OCI-LY1 (cell line): ENCODE measurements around the gene TNPO2.

Experiments
- H2AFZ ChIP-seq: fragments of 200-600 bp; sonication (generic), shearing (Covaris generic); 2 replicates; pipeline ENCODE4 v1.6.0; 2014; ENCODE audit warnings: antibody characterized with exemption, mild to moderate bottlenecking, low read length
- H3F3A ChIP-seq: fragments of 200-600 bp; sonication (generic), shearing (Covaris generic); 2 replicates; pipeline ENCODE4 v1.6.0; 2014; ENCODE audit warnings: mild to moderate bottlenecking, antibody characterized with exemption, low read length, moderate library complexity; ENCODE audit not compliant: insufficient read depth
- H3K27ac ChIP-seq: fragments of 200-600 bp; sonication (generic); 2 replicates; pipeline ENCODE4 v1.5.1; 2014; ENCODE audit warnings: low read length, mixed run types, mild to moderate bottlenecking, low read depth; ENCODE audit not compliant: poor library complexity, severe bottlenecking
- H3K27me3 ChIP-seq: fragments of 200-600 bp; sonication (generic); 2 replicates; pipeline ENCODE4 v1.6.0; 2014; ENCODE audit warnings: antibody characterized with exemption, mild to moderate bottlenecking, low read length, moderate library complexity; ENCODE audit not compliant: insufficient read depth
- H3K36me3 ChIP-seq: fragments of 200-600 bp; sonication (generic); 2 replicates; pipeline ENCODE4 v1.6.1; 2014; ENCODE audit warnings: mild to moderate bottlenecking, antibody characterized with exemption, low read length, moderate library complexity, mixed read lengths; ENCODE audit not compliant: insufficient read depth
- H3K4me1 ChIP-seq: fragments of 200-600 bp; sonication (generic); 2 replicates; pipeline ENCODE4 v1.5.1; 2014; ENCODE audit warnings: mild to moderate bottlenecking, low read length, moderate library complexity; ENCODE audit not compliant: insufficient read depth, severe bottlenecking
- H3K4me2 ChIP-seq: fragments of 200-600 bp; sonication (generic), shearing (Covaris generic); 2 replicates; pipeline ENCODE4 v1.6.1; 2014; ENCODE audit warnings: low read length
- H3K4me3 ChIP-seq: fragments of 200-600 bp; sonication (generic); 2 replicates; pipeline ENCODE4 v1.5.1; 2014; ENCODE audit warnings: low read length, low read depth, mild to moderate bottlenecking, mixed read lengths; ENCODE audit not compliant: poor library complexity, severe bottlenecking
- H3K79me2 ChIP-seq: fragments of 200-600 bp; shearing (Covaris generic); 2 replicates; pipeline ENCODE4 v1.6.1; 2016; ENCODE audit warnings: mixed run types, low read length, mixed read lengths; ENCODE audit not compliant: insufficient read depth
- H3K9ac ChIP-seq: fragments of 200-600 bp; sonication (generic), shearing (Covaris generic); 2 replicates; pipeline ENCODE4 v1.6.1; 2014; ENCODE audit warnings: mild to moderate bottlenecking, low read length, mixed read lengths
- H3K9me2 ChIP-seq: fragments of 200-600 bp; sonication (generic), shearing (Covaris generic); 2 replicates; pipeline ENCODE4 v1.6.1; 2014; ENCODE audit warnings: low read depth, mild to moderate bottlenecking, low read length, mixed read lengths
- H3K9me3 ChIP-seq: fragments of 200-600 bp; shearing (Covaris generic); 2 replicates; pipeline ENCODE4 v1.6.1; 2014; ENCODE audit warnings: low read length, mixed read lengths
- H4K20me1 ChIP-seq: fragments of 200-600 bp; sonication (generic), shearing (Covaris generic); 2 replicates; pipeline ENCODE4 v1.6.0; 2016; ENCODE audit warnings: mild to moderate bottlenecking, low read length; ENCODE audit not compliant: insufficient read depth
- CTCF ChIP-seq: fragments of 200-600 bp; sonication (generic), shearing (Covaris generic); IDR thresholded peaks from 2 replicates; pipeline ENCODE4 v1.5.1; 2017; ENCODE audit warnings: mild to moderate bottlenecking, antibody characterized with exemption, low read length, moderate library complexity, mixed read lengths
- EZH2 ChIP-seq: fragments of 200-600 bp; sonication (generic), shearing (Covaris generic); IDR thresholded peaks from 2 replicates; pipeline ENCODE4 v1.8.0; 2017; ENCODE audit warnings: borderline replicate concordance, mixed run types, mild to moderate bottlenecking, antibody characterized with exemption, low read length, moderate library complexity, mixed read lengths

The TNPO2 gene

GRCh38 chr19:12711187-12711586 lies 12.5 kb downstream of the TNPO2 start:
- peaks cover 89% of the 10 kb centered on the region for H3K36me3 ChIP-seq
- no peaks in the 10 kb centered on the region for H3K27me3 ChIP-seq
- H3K4me1 ChIP-seq, result no peaks in the 10 kb centered on the region
- no peak overlapping the region for H3K9ac ChIP-seq
- no peak overlapping the region for H3K4me3 ChIP-seq
- no peak overlapping the region for H2AFZ ChIP-seq
- TF ChIP-seq EZH2, result no peak
- no peak for TF ChIP-seq CTCF
- H3F3A ChIP-seq, result no peaks in the 10 kb centered on the region
- no peaks in the 10 kb centered on the region for H3K79me2 ChIP-seq
- H3K9me3 ChIP-seq, result no peaks in the 10 kb centered on the region
- H3K9me2 ChIP-seq, result no peaks in the 10 kb centered on the region
- no peak overlapping the region for H3K27ac ChIP-seq
- H4K20me1 ChIP-seq, result no peaks in the 10 kb centered on the region
- H3K4me2 ChIP-seq, result no peak overlapping the region

GRCh38 chr19:12708641-12709040 lies 15.1 kb downstream of the TNPO2 start:
- H2AFZ ChIP-seq, result no peak overlapping the region
- no peaks in the 10 kb centered on the region for H4K20me1 ChIP-seq
- H3K27ac ChIP-seq, result no peak overlapping the region
- no peaks in the 10 kb centered on the region for H3K9me2 ChIP-seq
- H3K9ac ChIP-seq, result no peak overlapping the region
- TF ChIP-seq CTCF (no peak), EZH2 (no peak)
- H3F3A ChIP-seq, result no peaks in the 10 kb centered on the region
- H3K9me3 ChIP-seq, result no peaks in the 10 kb centered on the region
- H3K4me2 ChIP-seq, result no peak overlapping the region
- no peaks in the 10 kb centered on the region for H3K4me1 ChIP-seq
- H3K4me3 ChIP-seq, result no peak overlapping the region
- H3K27me3 ChIP-seq, result no peaks in the 10 kb centered on the region
- peaks cover 90% of the 10 kb centered on the region for H3K36me3 ChIP-seq
- no peaks in the 10 kb centered on the region for H3K79me2 ChIP-seq

- no peak overlapping the region for H3K4me3 ChIP-seq
- H3K79me2 ChIP-seq, result no peaks in the 10 kb centered on the region
- no peak overlapping the region for H2AFZ ChIP-seq
- no peaks in the 10 kb centered on the region for H3F3A ChIP-seq
- no peaks in the 10 kb centered on the region for H3K27me3 ChIP-seq
- H3K9me3 ChIP-seq, result no peaks in the 10 kb centered on the region
- H3K4me1 ChIP-seq, result no peaks in the 10 kb centered on the region
- H3K9me2 ChIP-seq, result no peaks in the 10 kb centered on the region
- H3K4me2 ChIP-seq, result no peak overlapping the region
- TF ChIP-seq EZH2, result no peak
- no peak for TF ChIP-seq CTCF
- no peak overlapping the region for H3K9ac ChIP-seq
- no peak overlapping the region for H3K27ac ChIP-seq
- H4K20me1 ChIP-seq, result no peaks in the 10 kb centered on the region
- H3K36me3 ChIP-seq, result peaks cover 95% of the 10 kb centered on the region
Measured at GRCh38 chr19:12706332-12706718, 17.4 kb downstream of the TNPO2 start.
